Stomach (tissue), 4 donors: ENCODE measurements around the gene C9orf50.

Experiments
- CTCF ChIP-seq, 7 experiments: fragments of 450-650 bp in 4 of 7; fragments of 200-600 bp in 3 of 7; sonication (generic) in 3 of 7; IDR thresholded peaks; one replicate each; pipeline ENCODE4 v1.5.1; 2016 to 2019; ENCODE audit warnings: antibody characterized with exemption in 7 of 7, control low read depth in 2 of 7, mild to moderate bottlenecking in 1 of 7
- EP300 ChIP-seq: sonication (generic); formaldehyde crosslinking; IDR thresholded peaks from one replicate; pipeline ENCODE4 v1.6.1; 2017; ENCODE audit warnings: antibody characterized with exemption
- POLR2A ChIP-seq, 4 donors: fragments of 450-650 bp; IDR thresholded peaks; one replicate each; pipeline ENCODE4 v1.6.1; 2016; ENCODE audit warnings: antibody characterized with exemption in 4 of 4, control low read depth in 2 of 4, mild to moderate bottlenecking in 1 of 4, moderate library complexity in 1 of 4

GRCh38 chr9:129615407-129616285 is 5.3 kb downstream of the C9orf50 start:
- TF ChIP-seq CTCF (IDR thresholded peaks at IDR 0.05), result no peak
- TF ChIP-seq EP300, result no peak
- TF ChIP-seq POLR2A (IDR thresholded peaks at IDR 0.05), result no peak
